IgD-negative memory B cell (primary cell): ENCODE results near the gene PGLYRP1. TPM values are rescaled to one million over a fixed set of nuclear protein-coding genes. Genes with fewer than 3 reads are reported as not detected.

Source experiments
- H3K27ac Mint-ChIP-seq, 3 donors: one replicate each; pipeline ENCODE4 v1.8.0; 2020 to 2022; ENCODE audit warnings: mild to moderate bottlenecking in 3 of 3, mixed read lengths in 3 of 3, moderate library complexity in 1 of 3
- H3K27me3 Mint-ChIP-seq: one replicate; pipeline ENCODE4 v1.8.0; 2021; ENCODE audit warnings: mixed read lengths
- H3K36me3 Mint-ChIP-seq: one replicate; pipeline ENCODE4 v1.8.0; 2020; ENCODE audit warnings: mild to moderate bottlenecking, mixed read lengths
- H3K4me1 Mint-ChIP-seq, 3 donors: one replicate each; pipeline ENCODE4 v1.8.0; 2020 to 2022; ENCODE audit warnings: mixed read lengths in 3 of 3, mild to moderate bottlenecking in 1 of 3
- H3K4me3 Mint-ChIP-seq, 4 donors: one replicate each; pipeline ENCODE4 v1.8.0; 2020 to 2022; ENCODE audit warnings: mild to moderate bottlenecking in 4 of 4, mixed read lengths in 4 of 4, moderate library complexity in 3 of 4
- H3K9me3 Mint-ChIP-seq, 3 donors: one replicate each; pipeline ENCODE4 v1.8.0; 2020 to 2021; ENCODE audit warnings: mixed read lengths in 3 of 3, mild to moderate bottlenecking in 1 of 3
- polyA plus RNA-seq: library from polyadenylated mRNA; unstranded; fragments of 300-500 nt; fragmentation: Illumina TruSeq; gene quantifications from one replicate; pipeline ENCODE4 v1.2.3, GENCODE V29; 2021

The PGLYRP1 gene
- not detected for polyA plus RNA-seq

DNA sequence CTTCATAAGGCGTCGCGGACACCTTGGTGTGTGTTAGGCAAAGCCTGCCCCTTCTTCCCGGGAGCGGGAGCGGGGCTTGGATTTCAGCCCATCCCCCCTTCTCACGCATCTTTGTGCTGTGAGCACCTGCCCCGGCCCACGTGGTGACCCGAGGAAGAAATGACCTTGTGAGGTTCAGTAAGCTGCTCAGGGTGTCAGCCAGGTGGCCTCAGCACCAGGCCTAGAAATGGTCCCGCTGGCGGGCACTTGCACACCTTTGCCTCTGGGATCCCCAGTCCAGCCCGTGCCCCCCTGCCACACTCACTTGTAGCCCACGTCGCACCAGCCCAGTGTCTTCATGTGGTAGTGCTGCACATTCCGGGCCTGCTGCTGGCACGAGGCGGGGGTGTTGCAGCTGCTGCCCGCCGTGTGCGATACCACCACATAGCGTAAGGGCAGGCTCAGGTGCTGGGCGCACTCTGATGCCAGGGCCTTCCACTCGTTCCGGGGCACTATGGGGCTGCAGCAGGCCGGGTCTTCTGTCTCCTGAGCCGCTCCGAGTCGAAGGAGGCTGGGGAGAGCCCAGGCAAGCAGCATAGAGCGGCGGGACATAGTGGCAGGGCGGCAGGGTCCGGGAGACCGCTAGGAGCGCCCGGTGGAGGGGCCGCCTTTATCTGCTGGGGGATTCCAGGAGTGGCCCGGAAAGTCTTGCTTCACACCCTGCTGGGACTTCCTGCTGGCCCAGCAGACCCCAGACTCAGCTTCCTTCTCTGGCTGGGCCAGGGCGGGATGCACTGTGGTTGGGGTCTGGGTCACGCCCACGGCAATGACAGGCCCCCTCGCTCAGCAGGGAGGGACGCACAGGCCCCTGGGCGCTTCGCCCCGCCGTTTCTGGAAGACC lies at the start of gene PGLYRP1:
PGLYRP1 (minus strand) TSS at position 623 of the 880 bp plus-strand sequence; CDS start at position 591, 32 bp downstream.
- H3K4me3 Mint-ChIP-seq = no peak within 1 kb of the TSS
- H3K4me1 Mint-ChIP-seq = peaks cover 0 to 1% (median 0%) of the 10 kb centered on the region in 3 donors
- peaks cover 25% of the 10 kb centered on the region for H3K27me3 Mint-ChIP-seq
- no peaks in the 10 kb centered on the region for H3K36me3 Mint-ChIP-seq
- H3K27ac Mint-ChIP-seq = no peak within 1 kb of the TSS
- peaks cover 0 to 5% (median 1%) of the 10 kb centered on the region in 3 donors for H3K9me3 Mint-ChIP-seq

- no peaks in the 10 kb centered on the region for H3K4me1 Mint-ChIP-seq
- H3K9me3 Mint-ChIP-seq = peaks cover 0 to 5% (median 0%) of the 10 kb centered on the region in 3 donors
- H3K27ac Mint-ChIP-seq = no peak overlapping the region
- H3K36me3 Mint-ChIP-seq = peaks cover 2% of the 10 kb centered on the region
- no peak overlapping the region for H3K4me3 Mint-ChIP-seq
- peaks cover 37% of the 10 kb centered on the region for H3K27me3 Mint-ChIP-seq
Observed at GRCh38 chr19:46069806-46070341, 47.0 kb upstream of the PGLYRP1 start.

DNA sequence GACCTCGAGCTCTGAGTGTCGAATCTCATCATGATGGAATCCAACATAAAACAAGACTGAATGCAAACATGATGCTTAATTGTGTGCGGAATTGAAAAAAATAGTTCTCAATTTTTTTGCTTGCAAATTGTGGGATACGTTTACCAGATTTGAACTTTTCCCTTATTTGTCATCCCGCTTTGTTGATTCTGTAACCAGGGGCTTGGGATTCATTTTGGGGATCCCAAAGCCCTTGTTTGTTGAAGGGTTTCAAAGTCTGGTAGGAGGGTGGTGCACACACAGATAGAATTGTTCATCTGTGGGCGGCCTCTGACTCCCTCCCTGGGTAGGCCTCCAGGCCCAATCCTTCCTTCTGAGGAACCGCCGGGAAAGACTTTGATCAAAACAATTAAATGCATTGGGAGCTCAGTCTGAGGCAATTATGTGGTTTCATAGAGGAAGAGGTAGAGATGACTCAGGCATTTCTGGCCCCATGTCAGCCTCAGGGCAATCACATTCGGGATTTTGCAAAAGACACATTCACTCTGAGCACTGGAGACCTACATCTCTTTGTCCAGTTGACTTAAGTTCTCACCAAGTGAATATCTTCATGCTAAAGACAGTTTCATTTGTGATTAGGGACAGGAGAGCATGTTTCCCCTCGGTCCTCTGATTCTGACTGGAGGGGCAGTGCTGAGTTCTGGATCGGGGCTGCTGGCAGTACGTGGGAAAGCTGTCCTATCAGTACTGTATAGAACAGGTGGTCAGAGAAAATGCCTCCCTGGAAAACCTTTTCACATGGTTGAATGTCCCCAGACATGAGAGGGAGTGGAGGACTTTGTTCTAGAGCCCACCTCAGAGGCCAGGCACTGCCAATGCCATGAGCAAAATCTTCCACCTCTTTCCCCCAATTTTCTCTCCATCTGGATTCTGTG lies 45.7 kb upstream of the PGLYRP1 start:
- Mint-ChIP-seq H3K9me3 (peaks cover 0 to 5% (median 0%) of the 10 kb centered on the region in 3 donors), H3K27me3 (peaks cover 33% of the 10 kb centered on the region), H3K4me3 (no peak overlapping the region), H3K4me1 (no peaks in the 10 kb centered on the region), H3K27ac (no peak overlapping the region), H3K36me3 (no peaks in the 10 kb centered on the region)

DNA sequence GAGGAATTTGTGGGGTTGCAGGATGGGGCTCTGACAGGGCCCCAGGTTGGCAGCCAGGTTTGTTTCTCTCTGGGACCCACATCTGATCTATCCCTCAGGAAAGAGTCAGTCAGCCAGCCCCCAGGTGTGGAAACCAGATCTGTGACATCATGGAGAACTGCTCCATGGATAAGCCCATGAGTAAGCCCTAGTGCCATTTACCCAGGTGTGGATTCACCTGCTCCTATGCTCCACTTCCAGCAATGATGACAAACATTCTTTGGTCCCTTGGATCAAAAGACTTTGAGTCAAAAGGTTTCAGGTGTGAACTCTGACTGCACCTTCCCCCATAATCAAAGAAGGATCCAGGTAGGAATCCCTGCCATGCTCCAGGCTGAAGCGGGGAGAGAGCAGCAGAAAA lies 44.8 kb upstream of the PGLYRP1 start:
- H3K4me3 Mint-ChIP-seq = no peak overlapping the region
- H3K9me3 Mint-ChIP-seq = peaks cover 0 to 5% (median 0%) of the 10 kb centered on the region in 3 donors
- H3K27me3 Mint-ChIP-seq = peaks cover 33% of the 10 kb centered on the region
- no peaks in the 10 kb centered on the region for H3K4me1 Mint-ChIP-seq
- H3K27ac Mint-ChIP-seq = no peak overlapping the region
- peaks cover 3% of the 10 kb centered on the region for H3K36me3 Mint-ChIP-seq

DNA sequence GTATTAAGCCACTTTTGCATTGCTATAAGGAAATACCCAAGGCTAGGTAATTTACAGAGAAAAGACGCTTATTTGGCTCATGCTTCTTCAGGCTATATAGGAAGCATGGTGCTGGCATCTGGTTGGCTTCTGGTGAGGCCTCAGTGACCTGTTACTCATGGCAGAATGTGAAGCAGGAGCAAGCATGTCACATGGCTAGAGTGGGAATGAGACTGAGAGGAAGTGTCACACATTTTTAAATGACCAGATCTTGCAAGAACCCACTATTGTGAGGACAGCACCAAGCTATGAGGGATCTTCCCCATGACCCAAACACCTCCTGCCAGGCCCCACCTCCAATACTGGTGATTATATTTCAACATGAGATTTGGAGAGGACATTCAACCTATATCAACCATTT lies 43.6 kb upstream of the PGLYRP1 start:
- Mint-ChIP-seq H3K27me3 (peaks cover 35% of the 10 kb centered on the region), H3K9me3 (peaks cover 0 to 7% (median 6%) of the 10 kb centered on the region in 3 donors), H3K27ac (no peak overlapping the region), H3K36me3 (peaks cover 3% of the 10 kb centered on the region), H3K4me1 (no peaks in the 10 kb centered on the region), H3K4me3 (no peak overlapping the region)

GRCh38 chr19:46065486-46066071 lies 42.7 kb upstream of the PGLYRP1 start:
- Mint-ChIP-seq H3K4me3 (no peak overlapping the region), H3K9me3 (peaks cover 0 to 13% (median 7%) of the 10 kb centered on the region in 3 donors), H3K27me3 (peaks cover 32% of the 10 kb centered on the region), H3K27ac (no peak overlapping the region), H3K36me3 (peaks cover 3% of the 10 kb centered on the region), H3K4me1 (no peaks in the 10 kb centered on the region)

- no peak overlapping the region for H3K4me3 Mint-ChIP-seq
- H3K36me3 Mint-ChIP-seq = peaks cover 3% of the 10 kb centered on the region
- H3K27me3 Mint-ChIP-seq = peaks cover 30% of the 10 kb centered on the region
- peaks cover 0 to 23% (median 7%) of the 10 kb centered on the region in 3 donors for H3K9me3 Mint-ChIP-seq
- no peaks in the 10 kb centered on the region for H3K4me1 Mint-ChIP-seq
- no peak overlapping the region for H3K27ac Mint-ChIP-seq
Observed at GRCh38 chr19:46063201-46063600, 40.3 kb upstream of the PGLYRP1 start.

DNA sequence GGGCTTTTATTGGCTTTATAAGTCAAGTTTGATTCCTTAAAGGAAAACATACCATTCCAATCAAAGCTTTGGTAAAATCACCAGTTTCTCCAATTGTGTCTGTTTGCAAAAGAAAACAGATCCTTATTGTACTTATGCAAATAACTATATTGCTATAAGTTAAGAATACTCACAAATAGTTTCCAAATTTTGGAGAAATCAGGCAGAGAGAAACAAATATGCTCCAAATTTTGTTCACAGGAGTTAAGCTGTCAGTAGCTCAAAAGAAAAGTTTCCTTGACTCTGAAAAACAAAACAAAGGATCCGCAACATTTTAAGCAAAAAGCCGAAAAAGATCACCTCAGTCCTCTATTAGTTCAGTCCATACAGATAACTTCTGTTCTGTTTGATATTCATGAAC lies 37.2 kb upstream of the PGLYRP1 start:
- H3K4me3 Mint-ChIP-seq = no peak overlapping the region

DNA sequence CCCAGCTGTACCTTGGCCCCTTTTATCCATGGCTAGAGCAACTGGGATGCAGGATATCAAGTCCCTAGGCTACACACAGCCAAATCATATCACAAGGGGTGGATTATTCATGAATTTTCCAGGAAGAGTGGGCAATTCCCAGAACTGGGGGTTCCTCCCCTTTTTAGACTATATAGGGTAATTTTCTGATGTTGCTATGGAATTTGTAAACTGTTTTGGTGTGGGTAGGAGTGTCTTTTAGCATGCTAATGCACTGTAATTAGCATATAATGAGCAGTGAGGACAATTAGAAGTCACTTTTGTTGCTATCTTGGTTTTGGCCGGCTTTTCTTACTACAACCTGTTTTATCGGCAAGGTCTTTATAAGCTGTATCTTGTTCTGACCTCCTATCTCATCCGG lies 35.9 kb upstream of the PGLYRP1 start:
- H3K4me3 Mint-ChIP-seq = no peak overlapping the region
- H3K9me3 Mint-ChIP-seq = peaks cover 0 to 23% (median 4%) of the 10 kb centered on the region in 3 donors
- H3K36me3 Mint-ChIP-seq = peaks cover 3% of the 10 kb centered on the region
- no peaks in the 10 kb centered on the region for H3K4me1 Mint-ChIP-seq
- peaks cover 23% of the 10 kb centered on the region for H3K27me3 Mint-ChIP-seq
- no peak overlapping the region for H3K27ac Mint-ChIP-seq

More for the DNA sequence above, 37.2 kb upstream of the PGLYRP1 start:
- Mint-ChIP-seq H3K9me3 (peaks cover 0 to 23% (median 3%) of the 10 kb centered on the region in 3 donors), H3K4me1 (no peaks in the 10 kb centered on the region), H3K36me3 (peaks cover 3% of the 10 kb centered on the region), H3K27ac (no peak overlapping the region), H3K27me3 (peaks cover 23% of the 10 kb centered on the region)

DNA sequence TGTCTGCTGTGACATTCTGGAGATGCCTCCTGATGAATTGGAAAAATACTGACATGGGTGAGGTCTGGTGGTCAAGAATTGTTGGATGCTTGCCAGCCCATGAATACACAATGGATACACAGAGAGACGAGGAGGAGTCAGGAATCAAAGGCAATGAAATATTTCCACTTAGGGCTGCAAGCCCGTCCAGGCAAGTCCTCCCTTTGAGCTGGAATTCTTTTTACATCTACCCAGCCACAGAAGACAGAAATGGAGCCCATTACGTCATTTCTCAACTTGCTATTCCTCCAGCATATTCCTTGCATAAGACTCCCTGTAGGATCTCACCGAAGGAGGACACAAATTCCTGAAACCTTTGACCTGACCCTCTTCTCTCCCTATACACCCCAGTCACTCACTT lies 33.7 kb upstream of the PGLYRP1 start:
- Mint-ChIP-seq H3K27ac (no peak overlapping the region), H3K4me1 (no peaks in the 10 kb centered on the region), H3K4me3 (no peak overlapping the region), H3K27me3 (peaks cover 19% of the 10 kb centered on the region), H3K36me3 (no peaks in the 10 kb centered on the region), H3K9me3 (peaks cover 0 to 17% (median 2%) of the 10 kb centered on the region in 3 donors)

DNA sequence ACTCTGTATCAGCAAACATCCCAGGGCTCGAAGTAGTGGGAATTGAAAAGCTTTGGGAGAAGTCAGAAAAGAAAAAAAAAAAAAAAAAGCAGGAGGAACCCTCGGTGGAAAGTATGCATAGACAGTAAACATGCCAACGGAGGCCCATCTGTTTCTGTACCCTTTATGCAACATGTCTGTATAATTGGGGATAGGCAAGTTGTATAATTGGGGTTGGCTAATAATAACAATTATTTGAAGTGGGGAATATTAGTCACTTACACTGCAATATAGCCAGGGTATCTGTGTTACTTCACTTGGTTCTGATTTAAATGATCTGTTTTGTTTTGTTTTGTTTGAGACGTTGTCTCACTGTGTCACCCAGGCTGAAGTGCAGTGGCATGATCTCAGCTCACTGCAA lies 30.0 kb upstream of the PGLYRP1 start:
- Mint-ChIP-seq H3K9me3 (peaks cover 0 to 4% (median 0%) of the 10 kb centered on the region in 3 donors), H3K27ac (no peak overlapping the region), H3K4me3 (no peak overlapping the region), H3K36me3 (no peaks in the 10 kb centered on the region), H3K27me3 (peaks cover 14% of the 10 kb centered on the region), H3K4me1 (no peaks in the 10 kb centered on the region)

- no peak overlapping the region for H3K4me3 Mint-ChIP-seq
- H3K36me3 Mint-ChIP-seq = no peaks in the 10 kb centered on the region
- H3K27ac Mint-ChIP-seq = no peak overlapping the region
- peaks cover 0 to 11% (median 5%) of the 10 kb centered on the region in 3 donors for H3K9me3 Mint-ChIP-seq
- H3K4me1 Mint-ChIP-seq = no peaks in the 10 kb centered on the region
- peaks cover 10% of the 10 kb centered on the region for H3K27me3 Mint-ChIP-seq
Observed at GRCh38 chr19:46049597-46049996, 26.7 kb upstream of the PGLYRP1 start.

- H3K27me3 Mint-ChIP-seq = peaks cover 33% of the 10 kb centered on the region
- peaks cover 0 to 1% (median 0%) of the 10 kb centered on the region in 3 donors for H3K4me1 Mint-ChIP-seq
- peaks cover 0 to 19% (median 10%) of the 10 kb centered on the region in 3 donors for H3K9me3 Mint-ChIP-seq
- no peak overlapping the region for H3K27ac Mint-ChIP-seq
- H3K4me3 Mint-ChIP-seq = no peak overlapping the region
- no peaks in the 10 kb centered on the region for H3K36me3 Mint-ChIP-seq
Observed at GRCh38 chr19:46043519-46043918, 20.7 kb upstream of the PGLYRP1 start.

DNA sequence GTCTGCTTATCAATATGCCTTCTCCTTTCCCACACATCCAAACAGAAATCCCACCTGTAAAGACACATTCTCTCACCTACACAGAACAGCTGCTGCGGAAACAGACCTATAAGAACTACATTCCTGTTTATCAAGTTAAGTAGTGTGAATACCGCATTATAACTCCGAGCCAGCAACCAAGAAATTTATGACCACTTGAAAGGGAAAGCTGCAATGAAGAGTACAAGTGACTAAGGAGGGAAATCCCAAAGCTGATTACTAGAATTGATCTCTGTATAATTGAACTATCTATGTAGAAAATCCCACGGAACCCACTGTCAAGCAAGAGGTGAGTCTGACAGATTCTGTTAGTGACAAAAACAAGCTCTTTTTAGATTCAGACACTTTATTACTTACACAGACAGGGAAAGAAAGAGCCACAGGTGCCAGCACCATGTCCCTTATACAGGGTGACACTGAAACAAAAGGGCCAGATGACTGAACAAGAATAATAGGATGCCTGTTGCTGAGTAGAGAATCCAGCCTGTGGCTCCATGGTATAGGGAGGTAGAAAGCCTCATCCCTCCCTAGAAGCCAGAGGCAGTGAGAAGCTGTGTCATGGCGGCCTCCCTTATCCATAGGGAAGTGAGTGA lies 19.5 kb upstream of the PGLYRP1 start:
- Mint-ChIP-seq H3K27me3 (peaks cover 30% of the 10 kb centered on the region), H3K4me1 (peaks cover 0 to 1% (median 0%) of the 10 kb centered on the region in 3 donors), H3K9me3 (peaks cover 3 to 15% (median 10%) of the 10 kb centered on the region in 3 donors), H3K27ac (no peak overlapping the region), H3K4me3 (no peak overlapping the region), H3K36me3 (peaks cover 1% of the 10 kb centered on the region)
